ENCODE data around the gene THEMIS.
"Not testable (repeated sequence)": the region's sequence is repeated elsewhere in the genome, so short reads cannot be mapped to it uniquely, and the experiment has no call there.

The THEMIS gene

DNA sequence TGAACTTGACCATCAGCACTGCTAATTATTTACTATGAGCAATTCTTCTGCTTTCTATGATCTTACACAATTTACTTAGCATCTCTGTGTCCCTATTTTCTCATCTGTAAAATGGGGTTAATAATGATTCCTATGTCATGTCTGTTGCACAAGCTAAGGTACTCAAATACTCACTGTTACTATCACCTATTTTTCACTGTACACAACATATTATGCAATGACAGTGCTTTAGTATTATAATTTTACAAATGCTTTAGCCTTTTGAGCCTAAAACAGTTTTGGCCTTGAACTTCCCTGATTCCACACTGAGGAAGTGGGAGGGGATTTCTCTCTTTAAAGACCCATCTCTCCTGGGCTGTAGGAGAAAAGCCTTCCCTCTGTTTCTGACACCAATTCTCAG lies 36.9 kb upstream of the THEMIS start:
- TF ChIP-seq, protein P1, sequence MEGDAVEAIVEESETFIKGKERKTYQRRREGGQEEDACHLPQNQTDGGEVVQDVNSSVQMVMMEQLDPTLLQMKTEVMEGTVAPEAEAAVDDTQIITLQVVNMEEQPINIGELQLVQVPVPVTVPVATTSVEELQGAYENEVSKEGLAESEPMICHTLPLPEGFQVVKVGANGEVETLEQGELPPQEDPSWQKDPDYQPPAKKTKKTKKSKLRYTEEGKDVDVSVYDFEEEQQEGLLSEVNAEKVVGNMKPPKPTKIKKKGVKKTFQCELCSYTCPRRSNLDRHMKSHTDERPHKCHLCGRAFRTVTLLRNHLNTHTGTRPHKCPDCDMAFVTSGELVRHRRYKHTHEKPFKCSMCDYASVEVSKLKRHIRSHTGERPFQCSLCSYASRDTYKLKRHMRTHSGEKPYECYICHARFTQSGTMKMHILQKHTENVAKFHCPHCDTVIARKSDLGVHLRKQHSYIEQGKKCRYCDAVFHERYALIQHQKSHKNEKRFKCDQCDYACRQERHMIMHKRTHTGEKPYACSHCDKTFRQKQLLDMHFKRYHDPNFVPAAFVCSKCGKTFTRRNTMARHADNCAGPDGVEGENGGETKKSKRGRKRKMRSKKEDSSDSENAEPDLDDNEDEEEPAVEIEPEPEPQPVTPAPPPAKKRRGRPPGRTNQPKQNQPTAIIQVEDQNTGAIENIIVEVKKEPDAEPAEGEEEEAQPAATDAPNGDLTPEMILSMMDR (IDR thresholded peaks at IDR 0.05; ENCODE audit: extremely low read depth, missing control alignments) = no peak
- no peak for DNase-seq (ENCODE audit: low spot score)

DNA sequence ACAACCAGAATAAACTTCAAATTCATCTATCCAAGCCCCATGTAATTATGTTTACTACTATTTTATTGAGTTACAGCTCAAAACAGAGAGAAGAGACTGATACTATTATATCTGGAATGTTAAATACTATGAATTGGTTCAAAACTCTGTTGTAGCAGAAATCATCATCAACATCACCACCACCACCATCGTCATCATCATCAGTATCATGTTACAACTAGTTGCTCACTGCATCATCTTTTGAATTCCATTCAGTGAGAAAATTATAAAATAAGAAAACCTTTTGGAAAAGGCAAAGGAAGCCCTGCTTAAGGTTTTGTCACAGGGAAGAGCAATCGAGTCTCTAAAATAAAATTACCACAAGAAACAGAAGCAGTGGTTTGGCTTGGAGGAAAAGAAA lies 36.2 kb upstream of the THEMIS start:
- no peak for DNase-seq (ENCODE audit: low spot score)
- TF ChIP-seq, protein P1 (IDR thresholded peaks at IDR 0.05; ENCODE audit: extremely low read depth, missing control alignments) = no peak

DNA sequence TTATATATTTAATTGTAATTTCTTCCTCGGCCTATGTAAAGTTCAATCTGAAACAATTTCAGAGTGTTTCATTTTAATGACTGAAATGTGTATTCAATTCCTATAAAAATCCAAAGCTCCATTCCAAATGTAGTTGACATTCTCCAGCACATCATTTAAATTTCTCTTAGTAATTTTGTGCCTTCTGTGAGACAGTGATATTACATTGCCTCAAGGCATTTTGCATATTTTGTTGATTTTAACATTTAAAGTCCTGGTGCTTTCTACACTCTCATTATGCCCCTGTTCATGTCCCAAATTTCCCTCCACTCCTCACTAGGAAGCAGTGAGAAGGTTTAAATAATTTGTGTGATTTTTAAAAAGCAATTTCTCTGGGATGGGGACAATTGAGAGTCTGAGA lies 34.1 kb upstream of the THEMIS start:
- no peak for DNase-seq (ENCODE audit: low spot score)
- TF ChIP-seq, protein P1 (IDR thresholded peaks at IDR 0.05; ENCODE audit: extremely low read depth, missing control alignments) = no peak

DNA sequence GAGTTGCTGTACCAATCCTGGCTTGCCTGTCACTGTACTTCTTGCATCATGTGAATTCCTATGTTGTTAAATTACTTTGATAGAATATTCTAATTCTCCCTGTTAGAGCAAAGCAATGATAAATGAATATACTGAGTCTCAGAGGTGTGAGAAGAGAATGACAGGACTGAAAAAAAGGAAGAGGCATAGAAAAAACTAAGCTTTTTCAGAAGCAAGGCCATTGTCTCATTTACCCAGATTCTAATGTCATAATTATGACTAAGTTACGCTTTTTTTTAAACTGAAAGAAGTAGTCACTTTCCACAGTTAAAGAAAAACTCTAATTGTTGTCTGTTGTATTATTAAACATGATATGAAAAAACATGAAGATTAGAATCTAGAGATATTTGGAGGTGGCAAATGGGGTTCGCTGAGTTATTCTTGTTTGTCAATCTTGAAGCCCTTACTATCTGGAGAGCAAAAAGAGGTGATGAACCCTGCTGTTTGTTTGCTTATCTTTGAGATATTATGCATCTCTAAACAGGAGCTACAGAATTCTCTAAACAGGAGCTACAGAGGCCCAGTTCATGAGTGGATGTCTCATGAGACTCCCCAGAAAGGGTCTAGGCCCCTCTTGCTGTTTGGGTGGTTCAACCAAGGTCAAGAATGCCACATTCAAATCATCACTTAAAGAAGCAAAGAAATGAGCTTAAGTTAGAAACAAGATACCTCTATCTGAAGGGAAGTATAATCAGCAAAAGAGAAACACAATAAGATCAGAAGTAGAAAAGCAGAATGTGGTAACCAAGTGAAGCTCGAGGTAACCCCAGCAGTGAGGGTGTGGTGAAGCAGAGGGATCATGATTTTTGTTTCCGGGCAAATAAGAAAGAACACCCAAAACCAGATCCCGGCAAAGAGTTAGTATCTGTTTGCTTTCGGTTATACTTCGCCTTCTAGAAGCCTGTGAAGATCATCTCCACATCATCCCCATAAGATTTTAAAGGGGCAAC lies 33.3 kb upstream of the THEMIS start:
- no peak for DNase-seq (ENCODE audit: low spot score)
- TF ChIP-seq, protein P1 (IDR thresholded peaks at IDR 0.05; ENCODE audit: extremely low read depth, missing control alignments) = no peak

DNA sequence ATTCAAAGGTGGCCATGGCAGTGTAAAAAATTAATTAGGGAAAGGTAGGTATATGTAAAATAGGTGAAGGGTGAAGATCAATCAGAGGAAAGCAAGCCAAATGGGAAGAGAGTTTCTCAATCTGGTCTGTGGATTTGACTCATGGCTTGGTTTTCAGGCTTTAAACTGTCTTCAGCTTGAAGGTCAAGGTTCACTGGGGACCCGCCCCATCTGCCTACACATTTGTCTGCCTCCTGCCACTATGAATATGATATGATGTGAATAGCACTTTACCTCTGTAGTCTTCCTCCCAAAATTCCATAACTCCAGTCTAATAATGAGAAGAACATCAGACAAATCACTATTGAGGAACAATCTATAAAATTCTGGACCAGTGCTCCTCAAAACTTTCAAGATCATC lies 32.3 kb upstream of the THEMIS start:
- no peak for DNase-seq (ENCODE audit: low spot score)
- TF ChIP-seq, protein P1 (IDR thresholded peaks at IDR 0.05; ENCODE audit: extremely low read depth, missing control alignments) = no peak

DNA sequence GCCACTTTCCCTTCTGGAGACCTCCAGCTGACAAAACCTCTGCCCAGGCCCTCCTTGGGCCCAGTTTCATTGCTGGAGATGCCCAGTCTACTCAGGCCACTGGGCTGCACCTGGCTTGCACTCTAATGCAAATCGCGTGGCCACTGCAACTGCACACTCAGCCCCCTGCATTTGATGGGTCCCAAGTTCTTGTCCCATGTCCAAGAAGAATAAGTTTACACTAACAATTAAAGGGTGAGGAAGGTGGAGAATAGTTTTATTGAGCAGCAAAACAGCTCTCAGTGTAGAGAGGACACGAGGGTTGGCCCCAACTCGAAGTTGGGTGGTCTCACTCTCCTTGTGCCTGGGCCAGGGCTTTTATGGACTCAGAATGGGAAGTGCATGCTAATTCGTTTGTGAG lies 31.9 kb upstream of the THEMIS start:
- no peak for DNase-seq (ENCODE audit: low spot score)
- TF ChIP-seq, protein P1 (IDR thresholded peaks at IDR 0.05; ENCODE audit: extremely low read depth, missing control alignments) = no peak

DNA sequence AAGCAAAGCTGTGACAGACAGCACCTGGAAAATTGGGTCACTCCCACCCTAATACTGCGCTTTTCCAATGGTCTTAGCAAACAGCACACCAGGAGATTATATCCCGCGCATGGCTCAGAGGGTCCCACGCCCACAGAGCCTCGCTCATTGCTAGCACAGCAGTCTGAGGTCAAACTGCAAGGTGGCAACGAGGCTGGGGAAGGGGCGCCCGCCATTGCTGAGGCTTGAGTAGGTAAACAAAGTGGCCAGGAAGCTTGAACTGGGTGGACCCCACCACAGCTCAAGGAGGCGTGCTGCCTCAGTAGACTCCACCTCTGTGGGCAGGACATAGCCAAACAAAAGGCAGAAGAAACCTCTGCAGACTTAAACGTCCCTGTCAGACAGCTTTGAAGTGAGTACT lies 25.6 kb upstream of the THEMIS start:
- DNase-seq (ENCODE audit: low spot score) = not testable (repeated sequence)

DNA sequence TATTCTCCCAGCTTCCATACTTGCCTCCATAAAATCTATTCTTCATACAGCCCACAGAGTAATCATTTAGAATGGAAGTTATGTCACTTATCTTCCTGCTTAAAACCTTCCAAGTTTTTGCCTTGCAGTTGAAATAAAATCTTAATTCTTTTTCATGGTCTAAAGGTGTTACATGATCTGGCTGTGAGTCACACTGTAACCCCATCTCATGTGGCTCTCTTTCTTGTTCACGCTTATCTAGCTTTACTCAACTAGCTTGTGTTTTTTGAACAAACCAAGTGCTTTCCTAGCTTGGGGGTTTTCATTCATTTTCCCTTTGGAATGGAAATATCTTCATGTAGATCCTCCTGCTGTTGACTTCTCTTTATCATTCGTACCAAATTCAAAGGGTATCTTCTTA lies 23.6 kb upstream of the THEMIS start:
- TF ChIP-seq, protein P1 (IDR thresholded peaks at IDR 0.05; ENCODE audit: extremely low read depth, missing control alignments) = no peak
- DNase-seq (ENCODE audit: low spot score) = no peak
